ENCODE data around the gene ACSBG1.
"Not testable (repeated sequence)": the region's sequence is repeated elsewhere in the genome, so short reads cannot be mapped to it uniquely, and the experiment has no call there.

ACSBG1 gene

GRCh38 chr15:78249131-78249530, 14.8 kb upstream of the ACSBG1 start:
- DNase-seq = no peak

- DNase-seq = no peak
Measured at GRCh38 chr15:78247911-78248310, 13.5 kb upstream of the ACSBG1 start.

GRCh38 chr15:78245976-78246620, 11.7 kb upstream of the ACSBG1 start:
- DNase-seq = not testable (repeated sequence)

GRCh38 chr15:78245392-78245791, 11.0 kb upstream of the ACSBG1 start:
- DNase-seq = not testable (repeated sequence)

GRCh38 chr15:78244893-78245292, 10.5 kb upstream of the ACSBG1 start:
- DNase-seq = no peak

GRCh38 chr15:78244101-78244500, 9.7 kb upstream of the ACSBG1 start:
- no peak for DNase-seq

GRCh38 chr15:78243491-78243941, 9.2 kb upstream of the ACSBG1 start:
- no peak for DNase-seq

GRCh38 chr15:78243058-78243457, 8.7 kb upstream of the ACSBG1 start:
- no peak for DNase-seq

- DNase-seq = no peak
Measured at GRCh38 chr15:78242128-78242527, 7.8 kb upstream of the ACSBG1 start.

- peak; percentile 59 for DNase-seq
Measured at GRCh38 chr15:78241017-78241416, 6.7 kb upstream of the ACSBG1 start.

- DNase-seq = no peak
Measured at GRCh38 chr15:78239811-78240210, 5.4 kb upstream of the ACSBG1 start.

GRCh38 chr15:78237146-78237545, 2.8 kb upstream of the ACSBG1 start:
- no peak for DNase-seq

GRCh38 chr15:78236491-78236890, 2.1 kb upstream of the ACSBG1 start:
- no peak for DNase-seq

- DNase-seq = no peak
Measured at GRCh38 chr15:78233496-78233895, 869 bp downstream of the ACSBG1 start.

- DNase-seq = no peak
Measured at GRCh38 chr15:78232951-78233350, 1.4 kb downstream of the ACSBG1 start.

GRCh38 chr15:78229431-78230406, 4.6 kb downstream of the ACSBG1 start:
- no peak for DNase-seq

- no peak for DNase-seq
Measured at GRCh38 chr15:78228356-78228996, 5.9 kb downstream of the ACSBG1 start.

GRCh38 chr15:78225783-78226541, 8.4 kb downstream of the ACSBG1 start:
- DNase-seq = no peak

GRCh38 chr15:78224023-78224411, 10.3 kb downstream of the ACSBG1 start:
- no peak for DNase-seq

- no peak for DNase-seq
Measured at GRCh38 chr15:78223396-78224022, 10.9 kb downstream of the ACSBG1 start.

- DNase-seq = no peak
Measured at GRCh38 chr15:78222745-78223395, 11.5 kb downstream of the ACSBG1 start.

- no peak for DNase-seq
Measured at GRCh38 chr15:78220713-78221112, 13.7 kb downstream of the ACSBG1 start.

All from NCI-H146 (cell line).